HG02678 (cell line): ENCODE results near the gene KRTAP12-1.

ENCODE experiments used
- ATAC-seq: cut with Tn5 transposase; IDR thresholded peaks from one replicate; pipeline ENCODE4 v1.9.1; 2021; ENCODE audit warnings: mild to moderate bottlenecking, moderate library complexity; ENCODE audit not compliant: unreplicated experiment

KRTAP12-1 gene

GRCh38 chr21:44711327-44712202 lies 29.6 kb upstream of the KRTAP12-1 start, which contains the start of gene TSPEAR:
Gene TSPEAR (minus strand): TSS chr21:44711572. CDS start chr21:44711514, 58 bp downstream.
- no peak for ATAC-seq

- no peak for ATAC-seq
These were observed 28.9 kb upstream of the KRTAP12-1 start for GRCh38 chr21:44710756-44711326.

- ATAC-seq: no peak
These were observed 28.3 kb upstream of the KRTAP12-1 start for GRCh38 chr21:44710294-44710665.

- no peak for ATAC-seq
These were observed 27.7 kb upstream of the KRTAP12-1 start for GRCh38 chr21:44709426-44710293.

GRCh38 chr21:44708866-44709425 lies 27.0 kb upstream of the KRTAP12-1 start:
- ATAC-seq: no peak

GRCh38 chr21:44708213-44708865 lies 26.4 kb upstream of the KRTAP12-1 start:
- ATAC-seq: no peak

- no peak for ATAC-seq
These were observed 25.0 kb upstream of the KRTAP12-1 start for GRCh38 chr21:44706706-44707581.

- ATAC-seq: no peak
These were observed 24.2 kb upstream of the KRTAP12-1 start for GRCh38 chr21:44706026-44706705.

- no peak for ATAC-seq
These were observed 22.7 kb upstream of the KRTAP12-1 start for GRCh38 chr21:44704636-44705001.

- no peak for ATAC-seq
These were observed 22.0 kb upstream of the KRTAP12-1 start for GRCh38 chr21:44703731-44704635.

- no peak for ATAC-seq
These were observed 21.2 kb upstream of the KRTAP12-1 start for GRCh38 chr21:44702973-44703730.

- no peak for ATAC-seq
These were observed 20.4 kb upstream of the KRTAP12-1 start for GRCh38 chr21:44702111-44702972.

GRCh38 chr21:44701541-44701940 lies 19.6 kb upstream of the KRTAP12-1 start:
- no peak for ATAC-seq

- no peak for ATAC-seq
These were observed 19.0 kb upstream of the KRTAP12-1 start for GRCh38 chr21:44701023-44701400.

- ATAC-seq: no peak
These were observed 18.4 kb upstream of the KRTAP12-1 start for GRCh38 chr21:44700101-44701022.
